DND-41 (cell line): Measurements from ENCODE around the gene FAM171A1.

Experiments used
- ATAC-seq: fragments of 200-7000 bp; cut with Tn5 transposase; 3 replicates; pipeline ENCODE4 v1.9.1; 2021; ENCODE audit warnings: low read depth; ENCODE audit not compliant: insufficient read depth
- DNase-seq: peaks from one replicate; pipeline ENCODE4 v3.0.0-alpha.2; 2020
- H2AFZ ChIP-seq: 2 replicates; pipeline ENCODE4 v1.6.0; 2012; ENCODE audit warnings: low read depth, low read length
- H3K27ac ChIP-seq: 2 replicates; pipeline ENCODE4 v1.5.1; 2012; ENCODE audit warnings: low read length, inconsistent platforms
- H3K27me3 ChIP-seq: fragments of 200-600 bp; sonication (generic); 2 replicates; pipeline ENCODE4 v1.6.0; 2012; ENCODE audit warnings: low read length, mild to moderate bottlenecking, inconsistent platforms; ENCODE audit not compliant: insufficient read depth, poor library complexity
- H3K36me3 ChIP-seq: 2 replicates; pipeline ENCODE4 v1.5.1; 2012; ENCODE audit warnings: low read length, inconsistent platforms; ENCODE audit not compliant: insufficient read depth
- H3K4me1 ChIP-seq: 2 replicates; pipeline ENCODE4 v1.5.1; 2012; ENCODE audit warnings: mild to moderate bottlenecking, low read length; ENCODE audit not compliant: insufficient read depth
- H3K4me2 ChIP-seq: 2 replicates; pipeline ENCODE4 v1.6.0; 2012; ENCODE audit warnings: mild to moderate bottlenecking, moderate library complexity, low read length, inconsistent platforms; ENCODE audit not compliant: insufficient read depth
- H3K4me3 ChIP-seq, 2 experiments: fragments of 200-600 bp in 1 of 2; shearing (Covaris generic) in 1 of 2; 2 replicates each; pipeline ENCODE4 v1.5.1; 2012 to 2016; ENCODE audit warnings: inconsistent platforms in 2 of 2, low read length in 2 of 2, mild to moderate bottlenecking in 2 of 2, low read depth in 1 of 2, moderate library complexity in 1 of 2
- H3K79me2 ChIP-seq: 2 replicates; pipeline ENCODE4 v1.6.0; 2012; ENCODE audit warnings: low read length, inconsistent platforms; ENCODE audit not compliant: insufficient read depth
- H3K9ac ChIP-seq: 2 replicates; pipeline ENCODE4 v1.6.0; 2012; ENCODE audit warnings: low read depth, mild to moderate bottlenecking, inconsistent platforms, low read length, moderate library complexity
- H3K9me3 ChIP-seq: 2 replicates; pipeline ENCODE4 v1.5.1; 2012; ENCODE audit warnings: low read length, moderate library complexity, mild to moderate bottlenecking, inconsistent platforms; ENCODE audit not compliant: insufficient read depth, severe bottlenecking
- H4K20me1 ChIP-seq: 2 replicates; pipeline ENCODE4 v1.6.0; 2012; ENCODE audit warnings: low read length; ENCODE audit not compliant: insufficient read depth
- EZH2 ChIP-seq: IDR thresholded peaks from 3 replicates; pipeline ENCODE4 v1.6.1; 2012; ENCODE audit warnings: borderline replicate concordance, low read depth, mild to moderate bottlenecking, moderate library complexity, low read length, inconsistent platforms; ENCODE audit not compliant: severe bottlenecking
- TF ChIP-seq, protein P1 (sequence below): IDR thresholded peaks from 2 replicates; pipeline ENCODE4 v1.5.1; 2012; ENCODE audit warnings: borderline replicate concordance, low read length, moderate library complexity, mild to moderate bottlenecking; ENCODE audit not compliant: poor library complexity, severe bottlenecking; ENCODE audit errors: extremely low read depth

FAM171A1 gene

DNA sequence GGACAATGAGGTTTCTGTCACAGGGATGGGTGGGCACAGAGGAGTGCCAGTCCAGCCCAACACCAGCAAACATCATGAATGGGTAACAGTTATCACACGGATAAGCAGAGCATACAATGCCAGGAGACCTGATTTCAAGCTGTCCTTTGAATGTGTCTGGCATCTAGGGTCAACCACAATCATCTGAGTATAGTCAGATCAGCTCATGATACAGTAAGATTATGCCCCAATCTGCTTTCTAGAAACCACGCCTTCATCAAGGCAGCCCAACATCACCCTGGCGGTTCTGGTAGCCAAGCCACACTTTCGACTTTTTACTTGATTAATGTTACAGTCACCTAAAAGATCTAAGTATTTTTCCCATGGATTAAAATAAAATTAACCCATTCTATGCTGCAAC lies 10.5 kb downstream of the FAM171A1 start:
- Histone ChIP-seq H3K27ac (no peak overlapping the region), H3K79me2 (0 out of 2 replicates have a peak, but pooled peaks cover 3% of the 10 kb centered on the region), H3K9ac (no peak overlapping the region), H4K20me1 (peaks cover 9% of the 10 kb centered on the region), H3K4me1 (no peaks in the 10 kb centered on the region), H3K27me3 (no peaks in the 10 kb centered on the region), H3K9me3 (no peaks in the 10 kb centered on the region), H2AFZ (no peak overlapping the region), H3K4me3 (no peak overlapping the region), H3K36me3 (no peaks in the 10 kb centered on the region), H3K4me2 (no peak overlapping the region)
- no peak for DNase-seq
- TF ChIP-seq, protein P1, sequence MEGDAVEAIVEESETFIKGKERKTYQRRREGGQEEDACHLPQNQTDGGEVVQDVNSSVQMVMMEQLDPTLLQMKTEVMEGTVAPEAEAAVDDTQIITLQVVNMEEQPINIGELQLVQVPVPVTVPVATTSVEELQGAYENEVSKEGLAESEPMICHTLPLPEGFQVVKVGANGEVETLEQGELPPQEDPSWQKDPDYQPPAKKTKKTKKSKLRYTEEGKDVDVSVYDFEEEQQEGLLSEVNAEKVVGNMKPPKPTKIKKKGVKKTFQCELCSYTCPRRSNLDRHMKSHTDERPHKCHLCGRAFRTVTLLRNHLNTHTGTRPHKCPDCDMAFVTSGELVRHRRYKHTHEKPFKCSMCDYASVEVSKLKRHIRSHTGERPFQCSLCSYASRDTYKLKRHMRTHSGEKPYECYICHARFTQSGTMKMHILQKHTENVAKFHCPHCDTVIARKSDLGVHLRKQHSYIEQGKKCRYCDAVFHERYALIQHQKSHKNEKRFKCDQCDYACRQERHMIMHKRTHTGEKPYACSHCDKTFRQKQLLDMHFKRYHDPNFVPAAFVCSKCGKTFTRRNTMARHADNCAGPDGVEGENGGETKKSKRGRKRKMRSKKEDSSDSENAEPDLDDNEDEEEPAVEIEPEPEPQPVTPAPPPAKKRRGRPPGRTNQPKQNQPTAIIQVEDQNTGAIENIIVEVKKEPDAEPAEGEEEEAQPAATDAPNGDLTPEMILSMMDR, result no peak
- no peak for TF ChIP-seq EZH2
- ATAC-seq, result no peak

DNA sequence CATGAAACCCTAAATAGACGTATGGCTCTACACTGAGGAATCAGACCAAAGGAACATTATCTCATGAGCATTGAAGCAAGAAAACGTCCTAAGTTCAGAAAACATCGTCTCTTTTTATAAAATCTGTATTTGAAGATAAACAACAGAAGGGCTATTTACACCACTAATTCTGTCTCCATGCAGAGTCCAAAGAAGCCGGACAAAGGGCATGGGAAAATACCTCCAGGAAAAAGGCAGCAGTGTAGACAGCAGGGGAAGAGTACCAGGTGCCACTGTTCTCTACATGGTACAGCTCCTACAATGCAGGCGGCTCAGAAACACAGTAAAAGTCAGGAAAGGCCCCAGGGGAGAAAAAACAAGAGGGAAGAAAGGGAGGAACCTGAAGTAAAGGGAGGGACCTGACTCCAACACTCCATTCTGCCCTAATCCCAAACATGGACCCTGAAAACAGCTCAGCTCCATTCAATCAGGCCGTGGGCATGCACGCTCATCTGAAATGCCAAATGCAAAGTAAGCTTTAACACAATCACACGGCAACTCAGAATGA lies 17.5 kb downstream of the FAM171A1 start:
- Histone ChIP-seq H3K9ac (no peak overlapping the region), H2AFZ (no peak overlapping the region), H3K36me3 (no peaks in the 10 kb centered on the region), H3K4me1 (no peaks in the 10 kb centered on the region), H3K79me2 (no peaks in the 10 kb centered on the region; the same call in 1 of the 2 replicates), H3K4me2 (no peak overlapping the region), H4K20me1 (peaks cover 9% of the 10 kb centered on the region), H3K4me3 (no peak overlapping the region), H3K9me3 (no peaks in the 10 kb centered on the region), H3K27me3 (no peaks in the 10 kb centered on the region), H3K27ac (no peak overlapping the region)
- TF ChIP-seq, protein P1, result no peak
- no peak for TF ChIP-seq EZH2
- DNase-seq, result no peak
- ATAC-seq, result no peak

- DNase-seq (no peak), ATAC-seq (no peak)
- no peak overlapping the region for H3K9ac ChIP-seq
- H4K20me1 ChIP-seq, result peaks cover 7% of the 10 kb centered on the region; the same call in 1 of the 2 replicates
- H3K27me3 ChIP-seq, result no peaks in the 10 kb centered on the region
- H3K4me1 ChIP-seq, result no peaks in the 10 kb centered on the region
- H3K79me2 ChIP-seq, result no peaks in the 10 kb centered on the region; the same call in 1 of the 2 replicates
- no peak overlapping the region for H2AFZ ChIP-seq
- no peak for TF ChIP-seq EZH2
- TF ChIP-seq, protein P1, result no peak
- H3K27ac ChIP-seq, result no peak overlapping the region
- H3K4me3 ChIP-seq, result no peak overlapping the region
- no peak overlapping the region for H3K4me2 ChIP-seq
- no peaks in the 10 kb centered on the region for H3K9me3 ChIP-seq
- no peaks in the 10 kb centered on the region for H3K36me3 ChIP-seq
Observed at GRCh38 chr10:15352836-15353235, 18.3 kb downstream of the FAM171A1 start.

GRCh38 chr10:15352201-15352600 lies 18.9 kb downstream of the FAM171A1 start:
- DNase-seq, result no peak
- Histone ChIP-seq H3K4me3 (no peak overlapping the region), H3K27ac (no peak overlapping the region), H3K27me3 (no peaks in the 10 kb centered on the region), H3K36me3 (no peaks in the 10 kb centered on the region), H4K20me1 (peaks cover 7% of the 10 kb centered on the region; the same call in 1 of the 2 replicates), H3K4me2 (no peak overlapping the region), H2AFZ (no peak overlapping the region), H3K4me1 (no peaks in the 10 kb centered on the region), H3K79me2 (no peaks in the 10 kb centered on the region; the same call in 1 of the 2 replicates), H3K9ac (no peak overlapping the region), H3K9me3 (no peaks in the 10 kb centered on the region)
- no peak for TF ChIP-seq EZH2
- TF ChIP-seq, protein P1, result no peak
- no peak for ATAC-seq
